GM12878 (cell line): Measurements from ENCODE around the gene CDON. TPM values are rescaled to one million over a fixed set of nuclear protein-coding genes. Genes with fewer than 3 reads are reported as not detected.

ENCODE experiments used
- ATAC-seq: fragments of 200-7000 bp; cut with Tn5 transposase; 3 replicates; pipeline ENCODE4 v1.9.1; 2020; ENCODE audit warnings: mild to moderate bottlenecking, moderate library complexity
- BruUV-seq: library from RNA; stranded (reverse); fragments of 400-500 nt; replicated peaks from 2 replicates; lab custom pipeline; 2021; lab: Mats Ljungman, UMichigan
- CTCF ChIA-PET: fragments of 300-600 bp; sonication (Branson Sonifier 250); formaldehyde crosslinking; extraction: SDS; loops from one replicate; lab custom pipeline; 2021; ENCODE audit warnings: inconsistent platforms; lab: Yijun Ruan, JAX
- POLR2A ChIA-PET: fragments of 350-600 bp; formaldehyde crosslinking; extraction: SDS; loops from one replicate; lab custom pipeline; 2021; ENCODE audit warnings: inconsistent platforms; lab: Charles Lee
- RAD21 ChIA-PET: fragments of 300-600 bp; sonication (Branson Sonifier 250); formaldehyde crosslinking; loops from one replicate; lab custom pipeline; 2023; ENCODE audit warnings: antibody characterized with exemption; ENCODE audit not compliant: unreplicated experiment; lab: Charles Lee
- SMC1A ChIA-PET: fragments of 300-600 bp; sonication (Branson Sonifier 250); formaldehyde crosslinking; loops from one replicate; lab custom pipeline; 2023; ENCODE audit not compliant: unreplicated experiment, uncharacterized antibody; lab: Charles Lee
- DNase-seq: peaks from one replicate; pipeline ENCODE4 v3.0.0-alpha.2; 2011; ENCODE audit warnings: low read depth, low spot score
- FAIRE-seq: peaks from 3 replicates; lab custom pipeline; 2011; peaks lifted over from hg19 to GRCh38; lab: Jason Lieb, UNC
- H2AFZ ChIP-seq: 2 replicates; pipeline ENCODE4 v1.6.0; 2011; ENCODE audit warnings: low read depth, low read length, control low read depth; ENCODE audit not compliant: control insufficient read depth
- H3K27ac ChIP-seq: 2 replicates; pipeline ENCODE4 v1.5.1; 2011; ENCODE audit warnings: control low read depth; ENCODE audit not compliant: control insufficient read depth, insufficient read depth
- H3K27me3 ChIP-seq, 2 experiments: replicated peaks in 1 of 2; 2 replicates each; pipeline versions ENCODE4 v1.6.0 to v1.6.1; 2011; ENCODE audit warnings: low read length in 1 of 2; ENCODE audit not compliant: control insufficient read depth in 2 of 2, insufficient read depth in 2 of 2
- H3K36me3 ChIP-seq, 2 experiments: 2 replicates each; pipeline ENCODE4 v1.5.1; 2011; ENCODE audit warnings: low read length in 1 of 2; ENCODE audit not compliant: control insufficient read depth in 2 of 2, insufficient read depth in 2 of 2
- H3K4me1 ChIP-seq: 2 replicates; pipeline ENCODE4 v1.6.1; 2011; ENCODE audit warnings: mild to moderate bottlenecking, low read length, moderate library complexity, mixed read lengths; ENCODE audit not compliant: control insufficient read depth, insufficient read depth
- H3K4me2 ChIP-seq: 2 replicates; pipeline ENCODE4 v1.6.0; 2011; ENCODE audit warnings: control low read depth; ENCODE audit not compliant: control insufficient read depth, insufficient read depth
- H3K4me3 ChIP-seq: fragments of 200-600 bp; sonication (generic); 2 replicates; pipeline ENCODE4 v1.5.1; 2016
- H3K79me2 ChIP-seq: 2 replicates; pipeline ENCODE4 v1.6.0; 2011; ENCODE audit warnings: low read length; ENCODE audit not compliant: control insufficient read depth, insufficient read depth
- H3K9ac ChIP-seq: 2 replicates; pipeline ENCODE4 v1.8.0; 2011; ENCODE audit warnings: low read length, control low read depth, mixed read lengths; ENCODE audit not compliant: control insufficient read depth, insufficient read depth
- H3K9me3 ChIP-seq: replicated peaks from 3 replicates; pipeline ENCODE4 v1.5.1; 2011; ENCODE audit warnings: mild to moderate bottlenecking, low read length; ENCODE audit not compliant: control insufficient read depth, insufficient read depth
- H4K20me1 ChIP-seq: 2 replicates; pipeline ENCODE4 v1.6.0; 2011; ENCODE audit not compliant: control insufficient read depth, insufficient read depth
- BHLHE40 ChIP-seq, 2 experiments: fragments of 450-650 bp in 1 of 2; IDR thresholded peaks; 2 replicates each; pipeline ENCODE4 v1.6.1; 2011 to 2017; ENCODE audit warnings: low read depth in 2 of 2, borderline replicate concordance in 1 of 2, improper control_type of control experiment in 1 of 2, low read length in 1 of 2, mild to moderate bottlenecking in 1 of 2
- CEBPB ChIP-seq, 2 experiments: fragments of 150-350 bp in 1 of 2; IDR thresholded peaks; 2 replicates each; pipeline ENCODE4 v1.6.1; 2012 to 2014; ENCODE audit warnings: low read depth in 2 of 2, low read length in 2 of 2, borderline replicate concordance in 1 of 2, inconsistent platforms in 1 of 2
- GABPA ChIP-seq: IDR thresholded peaks from 2 replicates; pipeline ENCODE4 v1.6.1; 2014; ENCODE audit warnings: antibody characterized with exemption, low read depth, mild to moderate bottlenecking, inconsistent platforms
- JUND ChIP-seq: IDR thresholded peaks from 2 replicates; pipeline ENCODE4 v1.6.1; 2012; ENCODE audit warnings: low read depth, mild to moderate bottlenecking, low read length, improper control_type of control experiment, moderate library complexity
- NBN ChIP-seq: fragments of 450-650 bp; IDR thresholded peaks from 2 replicates; pipeline ENCODE4 v1.6.1; 2016
- POLR2A ChIP-seq: IDR thresholded peaks from 2 replicates; pipeline ENCODE4 v1.6.1; 2011; ENCODE audit warnings: low read depth, mild to moderate bottlenecking, low read length
- SPI1 ChIP-seq: IDR thresholded peaks from 2 replicates; pipeline ENCODE4 v1.6.1; 2011; ENCODE audit warnings: low read depth, mild to moderate bottlenecking, low read length, moderate library complexity, borderline replicate concordance; ENCODE audit not compliant: insufficient read depth
- TARDBP ChIP-seq: IDR thresholded peaks from 2 replicates; pipeline ENCODE4 v1.6.1; 2016; ENCODE audit warnings: borderline replicate concordance
- ZBED1 ChIP-seq: IDR thresholded peaks from 2 replicates; pipeline ENCODE4 v1.6.1; 2016; ENCODE audit warnings: borderline replicate concordance
- WGBS: methylation state at CpG from one replicate; pipeline ENCODE4 v1.1.6; 2016; ENCODE audit warnings: low lambda C conversion rate; ENCODE audit not compliant: insufficient replicate concordance, insufficient coverage; ENCODE audit errors: missing lambda C conversion rate; 5-methylcytosine and 5-hydroxymethylcytosine counted together
- in situ Hi-C: fragments of 300-500 bp; cut with MboI; formaldehyde crosslinking; loops from 9 replicates; pipeline ENCODE4 v1.14.3; 2018; ENCODE audit warnings: mixed read lengths
- intact Hi-C: fragments of 100-400 bp; cut with micrococcal nuclease; formaldehyde crosslinking; loops from one replicate; pipeline ENCODE4 v1.14.2; 2022; ENCODE audit not compliant: unreplicated experiment
- polyA plus RNA-seq, 11 experiments: library from polyadenylated mRNA; depleted of rRNA in 4 of 11; unstranded in 6 of 11; stranded (reverse) in 5 of 11; fragments of >200 nt; fragmentation: Nextera tagmentation in 4 of 11; fragmentation: Illumina TruSeq in 1 of 11; extraction: Ambion mirVana in 4 of 11; extraction: Trizol in 1 of 11; gene quantifications; 1 replicate in 1 of 11; 2 replicates in 10 of 11; pipeline versions ENCODE4 v1.2.1 to v1.2.3, GENCODE V29; 2011 to 2016; ENCODE audit warnings: inconsistent platforms in 2 of 11, missing spikeins in 2 of 11, low read depth in 1 of 11
- total RNA-seq, 4 experiments: library from RNA; depleted of rRNA in 3 of 4; stranded (reverse); fragments of >200 nt in 3 of 4; fragmentation: Illumina TruSeq in 1 of 4; extraction: Trizol in 1 of 4; gene quantifications; 2 replicates each; pipeline versions ENCODE4 v1.2.1 to v1.2.3, GENCODE V29; 2013 to 2021
- TF ChIP-seq, protein P1 (sequence below): fragments of 450-650 bp; IDR thresholded peaks from 2 replicates; pipeline ENCODE4 v1.6.1; 2016; ENCODE audit warnings: mild to moderate bottlenecking
- TF ChIP-seq, protein P2 (sequence below): fragments of 450-650 bp; IDR thresholded peaks from 2 replicates; pipeline ENCODE4 v1.6.1; 2017; ENCODE audit warnings: low read depth, mild to moderate bottlenecking, moderate library complexity

Gene CDON
- total and polyA plus RNA-seq, 10 of the 15 experiments (the other 5 are each of a cell fraction or from before 2014, with no cell fraction given): 0.07 to 4.2 (median 0.36) TPM

DNA sequence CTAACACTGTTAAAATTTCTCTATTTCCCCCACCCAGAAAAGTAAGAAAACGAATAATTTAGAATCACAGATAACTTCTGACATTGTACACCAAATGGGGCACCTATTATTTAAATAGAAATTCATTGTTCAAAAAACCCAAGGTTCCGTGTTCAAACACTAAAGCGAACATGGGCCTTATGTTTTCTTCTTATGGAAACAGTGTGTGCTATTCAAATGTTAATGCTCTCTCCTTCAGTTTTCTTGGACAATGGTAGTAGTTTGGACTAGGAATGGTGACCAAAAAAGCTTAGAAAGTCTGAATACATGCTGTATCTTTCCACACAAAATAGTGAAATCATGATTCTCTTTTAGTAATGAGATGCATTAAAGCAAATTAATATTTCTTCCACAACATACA is 83.2 kb downstream of the CDON start (continued):
- TF ChIP-seq ZBED1 (no peak), SPI1 (no peak), NBN (no peak), TARDBP (no peak), CEBPB (IDR thresholded peaks at IDR 0.05; ENCODE audit: borderline replicate concordance in 1 of 2, low read depth in 2 of 2, low read length in 2 of 2) (no peak)
- TF ChIP-seq, all 136 proteins: peak for 0

DNA sequence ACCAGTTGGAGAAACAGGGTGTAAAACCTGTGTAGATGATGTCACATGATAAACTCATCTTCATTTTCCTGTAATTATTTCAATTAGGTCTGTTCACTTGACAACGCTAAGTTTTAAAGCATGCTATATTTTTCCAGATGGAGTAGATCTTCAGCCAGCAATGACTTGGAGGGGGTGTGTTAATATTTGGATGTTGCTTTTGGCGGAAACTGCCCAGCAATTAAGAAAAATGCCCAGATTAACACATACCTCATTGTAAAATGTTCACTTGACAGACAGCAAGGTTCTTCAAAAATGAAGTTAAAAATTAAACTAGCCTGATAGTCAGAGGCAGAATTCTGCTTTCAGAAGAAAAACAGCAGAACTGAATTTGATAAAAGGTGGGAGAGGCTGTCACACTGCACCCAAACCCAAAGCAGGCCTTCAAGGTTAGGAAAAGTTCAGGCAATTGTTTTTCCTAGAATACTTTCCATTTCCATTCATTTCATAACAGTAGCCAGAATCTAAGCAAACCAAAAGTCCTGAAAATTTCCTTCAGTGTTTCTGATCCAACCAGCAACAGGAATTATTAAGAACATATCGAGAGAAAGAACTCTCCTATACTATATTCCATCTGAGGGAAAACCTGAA is 83.8 kb downstream of the CDON start:
- Histone ChIP-seq H3K4me1 (no peaks in the 10 kb centered on the region), H3K27ac (no peak overlapping the region), H3K79me2 (no peaks in the 10 kb centered on the region), H3K9me3 (no peaks in the 10 kb centered on the region), H3K27me3 (no peaks in the 10 kb centered on the region; a peak in 1 of 4 replicates), H4K20me1 (no peaks in the 10 kb centered on the region), H3K9ac (no peak overlapping the region), H3K4me2 (no peak overlapping the region), H3K4me3 (no peak overlapping the region), H2AFZ (no peak overlapping the region), H3K36me3 (no peaks in the 10 kb centered on the region)
- POLR2A ChIA-PET: no interaction called here
- 46% methylated on average over 3 of the region's 3 CpGs for WGBS
- DNase-seq: no peak
- no TSS peak for BruUV-seq
- RAD21 ChIA-PET: no interaction called here
- TF ChIP-seq BHLHE40 (IDR thresholded peaks at IDR 0.05; ENCODE audit: borderline replicate concordance in 1 of 2, low read depth in 2 of 2, low read length in 1 of 2) (no peak), GABPA (no peak), JUND (no peak), POLR2A (no peak)
- TF ChIP-seq, protein P1, sequence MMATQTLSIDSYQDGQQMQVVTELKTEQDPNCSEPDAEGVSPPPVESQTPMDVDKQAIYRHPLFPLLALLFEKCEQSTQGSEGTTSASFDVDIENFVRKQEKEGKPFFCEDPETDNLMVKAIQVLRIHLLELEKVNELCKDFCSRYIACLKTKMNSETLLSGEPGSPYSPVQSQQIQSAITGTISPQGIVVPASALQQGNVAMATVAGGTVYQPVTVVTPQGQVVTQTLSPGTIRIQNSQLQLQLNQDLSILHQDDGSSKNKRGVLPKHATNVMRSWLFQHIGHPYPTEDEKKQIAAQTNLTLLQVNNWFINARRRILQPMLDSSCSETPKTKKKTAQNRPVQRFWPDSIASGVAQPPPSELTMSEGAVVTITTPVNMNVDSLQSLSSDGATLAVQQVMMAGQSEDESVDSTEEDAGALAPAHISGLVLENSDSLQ: peak; percentile 35; the same call in 1 of the 2 replicates
- TF ChIP-seq, protein P2, sequence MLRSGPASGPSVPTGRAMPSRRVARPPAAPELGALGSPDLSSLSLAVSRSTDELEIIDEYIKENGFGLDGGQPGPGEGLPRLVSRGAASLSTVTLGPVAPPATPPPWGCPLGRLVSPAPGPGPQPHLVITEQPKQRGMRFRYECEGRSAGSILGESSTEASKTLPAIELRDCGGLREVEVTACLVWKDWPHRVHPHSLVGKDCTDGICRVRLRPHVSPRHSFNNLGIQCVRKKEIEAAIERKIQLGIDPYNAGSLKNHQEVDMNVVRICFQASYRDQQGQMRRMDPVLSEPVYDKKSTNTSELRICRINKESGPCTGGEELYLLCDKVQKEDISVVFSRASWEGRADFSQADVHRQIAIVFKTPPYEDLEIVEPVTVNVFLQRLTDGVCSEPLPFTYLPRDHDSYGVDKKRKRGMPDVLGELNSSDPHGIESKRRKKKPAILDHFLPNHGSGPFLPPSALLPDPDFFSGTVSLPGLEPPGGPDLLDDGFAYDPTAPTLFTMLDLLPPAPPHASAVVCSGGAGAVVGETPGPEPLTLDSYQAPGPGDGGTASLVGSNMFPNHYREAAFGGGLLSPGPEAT: no peak
- FAIRE-seq: no peak
- intact Hi-C loops: no loop called here
- SMC1A ChIA-PET: no interaction called here
- in situ Hi-C loops: no loop called here
- CTCF ChIA-PET: no interaction called here
- no peak for ATAC-seq
